ENCODE results near the gene UNC45A. TPM values are rescaled to one million over a fixed set of nuclear protein-coding genes. Genes with fewer than 3 reads are reported as not detected.

The UNC45A gene
- total RNA-seq, 3 donors from 2014 or later, result 63.4 to 70.5 (median 68.0) TPM

- Mint-ChIP-seq H3K9me3 (no peaks in the 10 kb centered on the region), H3K36me3 (ENCODE audit: insufficient read depth) (peaks cover 11% of the 10 kb centered on the region), H3K4me3 (peak within 1 kb of the TSS; percentile 86), H3K4me1 (ENCODE audit: low read depth) (peaks cover 14% of the 10 kb centered on the region), H3K27me3 (ENCODE audit: low read depth) (no peaks in the 10 kb centered on the region)
- DNase-seq (peak; percentile 80), ATAC-seq (peak; percentile 96 to 97)
Measured at GRCh38 chr15:90954712-90955623, 19.9 kb downstream of the UNC45A start, which contains the start of gene RCCD1. RCCD1 (plus strand) TSS chr15:90954884; CDS start chr15:90956735, 1,851 bp downstream.

GRCh38 chr15:90955624-90956273 lies 20.7 kb downstream of the UNC45A start:
- H3K27me3 Mint-ChIP-seq (ENCODE audit: low read depth), result no peaks in the 10 kb centered on the region
- peaks cover 11% of the 10 kb centered on the region for H3K36me3 Mint-ChIP-seq (ENCODE audit: insufficient read depth)
- ATAC-seq (no peak), DNase-seq (no peak)
- H3K4me1 Mint-ChIP-seq (ENCODE audit: low read depth), result peaks cover 14% of the 10 kb centered on the region
- H3K4me3 Mint-ChIP-seq, result peak overlapping the region; percentile 86
- no peaks in the 10 kb centered on the region for H3K9me3 Mint-ChIP-seq

GRCh38 chr15:90956274-90957030 lies 21.4 kb downstream of the UNC45A start:
- Mint-ChIP-seq H3K27me3 (ENCODE audit: low read depth) (no peaks in the 10 kb centered on the region), H3K4me1 (ENCODE audit: low read depth) (peaks cover 14% of the 10 kb centered on the region), H3K9me3 (no peaks in the 10 kb centered on the region), H3K4me3 (peak overlapping the region; percentile 65), H3K36me3 (ENCODE audit: insufficient read depth) (peaks cover 18% of the 10 kb centered on the region)
- peak; percentile 61 for DNase-seq
- no peak for ATAC-seq

GRCh38 chr15:90957031-90957790 lies 22.1 kb downstream of the UNC45A start:
- H3K4me1 Mint-ChIP-seq (ENCODE audit: low read depth), result peaks cover 14% of the 10 kb centered on the region
- peak overlapping the region; percentile 61 for H3K4me3 Mint-ChIP-seq
- no peaks in the 10 kb centered on the region for H3K9me3 Mint-ChIP-seq
- ATAC-seq (no peak), DNase-seq (no peak)
- no peaks in the 10 kb centered on the region for H3K27me3 Mint-ChIP-seq (ENCODE audit: low read depth)
- peaks cover 18% of the 10 kb centered on the region for H3K36me3 Mint-ChIP-seq (ENCODE audit: insufficient read depth)

GRCh38 chr15:90957791-90958190 lies 22.7 kb downstream of the UNC45A start:
- Mint-ChIP-seq H3K27me3 (ENCODE audit: low read depth) (no peaks in the 10 kb centered on the region), H3K9me3 (no peaks in the 10 kb centered on the region), H3K36me3 (ENCODE audit: insufficient read depth) (peaks cover 18% of the 10 kb centered on the region), H3K4me3 (peak overlapping the region; percentile 61), H3K4me1 (ENCODE audit: low read depth) (peaks cover 14% of the 10 kb centered on the region)
- ATAC-seq (no peak), DNase-seq (no peak)

- DNase-seq, result no peak
- H3K4me1 Mint-ChIP-seq (ENCODE audit: low read depth), result peaks cover 14% of the 10 kb centered on the region
- H3K27me3 Mint-ChIP-seq (ENCODE audit: low read depth), result no peaks in the 10 kb centered on the region
- H3K9me3 Mint-ChIP-seq, result no peaks in the 10 kb centered on the region
- no peak for ATAC-seq
- no peak overlapping the region for H3K4me3 Mint-ChIP-seq
- H3K36me3 Mint-ChIP-seq (ENCODE audit: insufficient read depth), result peaks cover 16% of the 10 kb centered on the region
Measured at GRCh38 chr15:90959028-90959595, 24.0 kb downstream of the UNC45A start.

- no peaks in the 10 kb centered on the region for H3K27me3 Mint-ChIP-seq (ENCODE audit: low read depth)
- DNase-seq (no peak), ATAC-seq (no peak)
- peaks cover 16% of the 10 kb centered on the region for H3K36me3 Mint-ChIP-seq (ENCODE audit: insufficient read depth)
- no peak overlapping the region for H3K4me3 Mint-ChIP-seq
- peaks cover 11% of the 10 kb centered on the region for H3K4me1 Mint-ChIP-seq (ENCODE audit: low read depth)
- no peaks in the 10 kb centered on the region for H3K9me3 Mint-ChIP-seq
Measured at GRCh38 chr15:90959894-90960293, 24.8 kb downstream of the UNC45A start.

- Mint-ChIP-seq H3K4me3 (no peak overlapping the region), H3K4me1 (ENCODE audit: low read depth) (peaks cover 8% of the 10 kb centered on the region), H3K9me3 (no peaks in the 10 kb centered on the region), H3K27me3 (ENCODE audit: low read depth) (no peaks in the 10 kb centered on the region), H3K36me3 (ENCODE audit: insufficient read depth) (peaks cover 16% of the 10 kb centered on the region)
- DNase-seq (no peak), ATAC-seq (no peak)
Measured at GRCh38 chr15:90960298-90961091, 25.4 kb downstream of the UNC45A start.

GRCh38 chr15:90962021-90962420 lies 26.9 kb downstream of the UNC45A start:
- DNase-seq, result no peak
- no peaks in the 10 kb centered on the region for H3K27me3 Mint-ChIP-seq (ENCODE audit: low read depth)
- no peak overlapping the region for H3K4me3 Mint-ChIP-seq
- H3K9me3 Mint-ChIP-seq, result no peaks in the 10 kb centered on the region
- H3K4me1 Mint-ChIP-seq (ENCODE audit: low read depth), result no peaks in the 10 kb centered on the region
- H3K36me3 Mint-ChIP-seq (ENCODE audit: insufficient read depth), result peaks cover 16% of the 10 kb centered on the region
- ATAC-seq, result no peak

- H3K4me3 Mint-ChIP-seq, result no peak overlapping the region
- DNase-seq (no peak), ATAC-seq (no peak)
- H3K9me3 Mint-ChIP-seq, result no peaks in the 10 kb centered on the region
- no peaks in the 10 kb centered on the region for H3K4me1 Mint-ChIP-seq (ENCODE audit: low read depth)
- peaks cover 8% of the 10 kb centered on the region for H3K36me3 Mint-ChIP-seq (ENCODE audit: insufficient read depth)
- H3K27me3 Mint-ChIP-seq (ENCODE audit: low read depth), result no peaks in the 10 kb centered on the region
Measured at GRCh38 chr15:90966262-90966661, 31.2 kb downstream of the UNC45A start.

GRCh38 chr15:90967206-90967605 lies 32.1 kb downstream of the UNC45A start:
- ATAC-seq (no peak), DNase-seq (no peak)
- Mint-ChIP-seq H3K36me3 (ENCODE audit: insufficient read depth) (peaks cover 3% of the 10 kb centered on the region), H3K4me1 (ENCODE audit: low read depth) (no peaks in the 10 kb centered on the region), H3K9me3 (no peaks in the 10 kb centered on the region), H3K27me3 (ENCODE audit: low read depth) (no peaks in the 10 kb centered on the region), H3K4me3 (no peak overlapping the region)

GRCh38 chr15:90968434-90968833 lies 33.3 kb downstream of the UNC45A start:
- Mint-ChIP-seq H3K27me3 (ENCODE audit: low read depth) (no peaks in the 10 kb centered on the region), H3K9me3 (no peaks in the 10 kb centered on the region), H3K36me3 (ENCODE audit: insufficient read depth) (peaks cover under 1% of the 10 kb centered on the region), H3K4me3 (no peak overlapping the region), H3K4me1 (ENCODE audit: low read depth) (no peaks in the 10 kb centered on the region)
- DNase-seq, result no peak
- no peak for ATAC-seq

GRCh38 chr15:90970274-90970673 lies 35.2 kb downstream of the UNC45A start:
- ATAC-seq, result no peak

More at GRCh38 chr15:90970274-90970673, 35.2 kb downstream of the UNC45A start:
- no peak for DNase-seq
- Mint-ChIP-seq H3K9me3 (no peaks in the 10 kb centered on the region), H3K27me3 (ENCODE audit: low read depth) (no peaks in the 10 kb centered on the region), H3K36me3 (ENCODE audit: insufficient read depth) (peaks cover 10% of the 10 kb centered on the region), H3K4me1 (ENCODE audit: low read depth) (no peaks in the 10 kb centered on the region), H3K4me3 (no peak overlapping the region)
